H9 (cell line): Measurements from ENCODE around the gene TRPV5. TPM values are rescaled to one million over a fixed set of nuclear protein-coding genes. Genes with fewer than 3 reads are reported as not detected.

ENCODE experiments used
- DNase-seq: peaks from one replicate; pipeline ENCODE4 v3.0.0-alpha.2; 2017
- H2AFZ ChIP-seq: one replicate; pipeline ENCODE4 v1.6.1; 2013; ENCODE audit warnings: mild to moderate bottlenecking, low read length, control low read depth, moderate library complexity
- H2AK5ac ChIP-seq: 2 replicates; pipeline ENCODE4 v1.6.1; 2013; ENCODE audit warnings: low read length, control low read depth, mixed read lengths; ENCODE audit not compliant: insufficient read length
- H2BK120ac ChIP-seq: one replicate; pipeline ENCODE4 v1.6.1; 2013; ENCODE audit warnings: low read depth, mild to moderate bottlenecking, low read length, control low read depth, inconsistent platforms; ENCODE audit not compliant: poor library complexity, severe bottlenecking
- H2BK12ac ChIP-seq: 2 replicates; pipeline ENCODE4 v1.6.1; 2013; ENCODE audit warnings: low read length, control low read depth, mixed read lengths, low read depth; ENCODE audit not compliant: insufficient read length
- H2BK15ac ChIP-seq: 2 replicates; pipeline ENCODE4 v1.6.1; 2013; ENCODE audit warnings: low read depth, low read length, control low read depth
- H2BK20ac ChIP-seq: one replicate; pipeline ENCODE4 v1.6.1; 2013; ENCODE audit warnings: low read depth, mild to moderate bottlenecking, low read length, control low read depth, inconsistent platforms; ENCODE audit not compliant: poor library complexity, severe bottlenecking
- H2BK5ac ChIP-seq: 2 replicates; pipeline ENCODE4 v1.6.1; 2013; ENCODE audit warnings: low read length, control low read depth, mixed read lengths; ENCODE audit not compliant: insufficient read length
- H3K14ac ChIP-seq: 2 replicates; pipeline ENCODE4 v1.6.1; 2013; ENCODE audit warnings: low read length, control low read depth; ENCODE audit not compliant: insufficient read depth
- H3K18ac ChIP-seq: 2 replicates; pipeline ENCODE4 v1.6.1; 2013; ENCODE audit warnings: low read depth, mild to moderate bottlenecking, mixed read lengths, low read length, control low read depth; ENCODE audit not compliant: insufficient read length
- H3K23ac ChIP-seq: 2 replicates; pipeline ENCODE4 v1.6.1; 2013; ENCODE audit warnings: low read length, control low read depth, mixed read lengths, low read depth; ENCODE audit not compliant: insufficient read length
- H3K23me2 ChIP-seq: 2 replicates; pipeline ENCODE4 v1.6.1; 2013; ENCODE audit warnings: low read depth, mild to moderate bottlenecking, mixed read lengths, low read length, control low read depth; ENCODE audit not compliant: insufficient read length, poor library complexity, severe bottlenecking
- H3K27ac ChIP-seq: 2 replicates; pipeline ENCODE4 v1.5.1; 2013; ENCODE audit warnings: low read length, control low read depth, mixed read lengths, low read depth; ENCODE audit not compliant: insufficient read length
- H3K27me3 ChIP-seq: 2 replicates; pipeline ENCODE4 v1.6.1; 2013; ENCODE audit warnings: low read length, control low read depth, inconsistent platforms; ENCODE audit not compliant: insufficient read depth
- H3K4ac ChIP-seq: 2 replicates; pipeline ENCODE4 v1.6.1; 2013; ENCODE audit warnings: low read depth, mild to moderate bottlenecking, control low read depth, inconsistent platforms, low read length, moderate library complexity
- H3K4me1 ChIP-seq: 2 replicates; pipeline ENCODE4 v1.6.1; 2013; ENCODE audit warnings: low read length, control low read depth, inconsistent platforms; ENCODE audit not compliant: insufficient read depth
- H3K4me2 ChIP-seq: 2 replicates; pipeline ENCODE4 v1.6.1; 2013; ENCODE audit warnings: low read length, control low read depth, mixed read lengths; ENCODE audit not compliant: insufficient read length, insufficient read depth
- H3K56ac ChIP-seq: 2 replicates; pipeline ENCODE4 v1.6.1; 2013; ENCODE audit warnings: low read depth, mild to moderate bottlenecking, mixed read lengths, low read length, control low read depth; ENCODE audit not compliant: insufficient read length
- H3K79me1 ChIP-seq: 2 replicates; pipeline ENCODE4 v1.6.1; 2013; ENCODE audit warnings: low read depth, mild to moderate bottlenecking, moderate library complexity, low read length, control low read depth, inconsistent platforms; ENCODE audit not compliant: insufficient read depth, poor library complexity, severe bottlenecking
- H3K79me2 ChIP-seq: 2 replicates; pipeline ENCODE4 v1.6.1; 2013; ENCODE audit warnings: low read length, control low read depth, inconsistent platforms; ENCODE audit not compliant: insufficient read depth
- H3K9ac ChIP-seq: 2 replicates; pipeline ENCODE4 v1.6.1; 2013; ENCODE audit warnings: low read length, control low read depth, mixed read lengths; ENCODE audit not compliant: insufficient read length; ENCODE audit errors: extremely low read depth
- H3K9me3 ChIP-seq: one replicate; pipeline ENCODE4 v1.6.1; 2013; ENCODE audit warnings: low read depth, low read length, inconsistent platforms; ENCODE audit not compliant: control insufficient read depth
- H3T11ph ChIP-seq: one replicate; pipeline ENCODE4 v1.6.1; 2013; ENCODE audit warnings: mild to moderate bottlenecking, low read length, control low read depth, inconsistent platforms
- H4K20me1 ChIP-seq: one replicate; pipeline ENCODE4 v1.6.1; 2013; ENCODE audit not compliant: control insufficient read depth, insufficient read length, insufficient read depth
- H4K5ac ChIP-seq: 2 replicates; pipeline ENCODE4 v1.6.1; 2013; ENCODE audit warnings: low read depth, mild to moderate bottlenecking, mixed read lengths, low read length, control low read depth; ENCODE audit not compliant: insufficient read length
- H4K8ac ChIP-seq: replicated peaks from 2 replicates; pipeline ENCODE4 v1.6.1; 2013; ENCODE audit warnings: low read length, control low read depth, mixed read lengths, low read depth; ENCODE audit not compliant: insufficient read length
- H4K91ac ChIP-seq: 2 replicates; pipeline ENCODE4 v1.6.1; 2013; ENCODE audit warnings: low read depth, mild to moderate bottlenecking, moderate library complexity, mixed read lengths, low read length, control low read depth; ENCODE audit not compliant: insufficient read length
- H3K27ac Mint-ChIP-seq, 3 experiments: 2 replicates in 2 of 3; 3 replicates in 1 of 3; pipeline ENCODE4 v1.8.0; 2020 to 2021; ENCODE audit warnings: mixed read lengths in 3 of 3, mild to moderate bottlenecking in 1 of 3, moderate library complexity in 1 of 3
- H3K27me3 Mint-ChIP-seq: 2 replicates; pipeline ENCODE4 v1.8.0; 2021; ENCODE audit warnings: low read depth, mild to moderate bottlenecking, moderate library complexity, mixed read lengths
- H3K36me3 Mint-ChIP-seq, 3 experiments: 2 replicates in 2 of 3; 3 replicates in 1 of 3; pipeline ENCODE4 v1.8.0; 2020 to 2021; ENCODE audit warnings: low read depth in 3 of 3, mixed read lengths in 3 of 3; ENCODE audit not compliant: insufficient read depth in 1 of 3
- H3K4me1 Mint-ChIP-seq, 2 experiments: 2 replicates each; pipeline ENCODE4 v1.8.0; 2020; ENCODE audit warnings: mixed read lengths in 2 of 2
- H3K4me3 Mint-ChIP-seq, 2 experiments: 2 replicates in 1 of 2; 3 replicates in 1 of 2; pipeline ENCODE4 v1.8.0; 2020 to 2021; ENCODE audit warnings: mild to moderate bottlenecking in 2 of 2, mixed read lengths in 2 of 2, moderate library complexity in 1 of 2
- H3K9me3 Mint-ChIP-seq, 2 experiments: 2 replicates in 1 of 2; 3 replicates in 1 of 2; pipeline ENCODE4 v1.8.0; 2020; ENCODE audit warnings: mild to moderate bottlenecking in 2 of 2, mixed read lengths in 2 of 2, moderate library complexity in 1 of 2
- CTCF ChIP-seq: fragments of 200-600 bp; sonication (generic); conservative IDR thresholded peaks from 3 replicates; pipeline ENCODE4 v1.8.0; 2021; ENCODE audit warnings: antibody characterized with exemption, mild to moderate bottlenecking
- WGBS: extraction: QIAGEN DNeasy Blood & Tissue Kit; methylation state at CpG from one replicate; pipeline ENCODE4 v1.1.7; 2013; ENCODE audit warnings: missing lambda C conversion rate, low lambda C conversion rate, mixed read lengths; ENCODE audit not compliant: insufficient read length; ENCODE audit errors: extremely low coverage; 5-methylcytosine and 5-hydroxymethylcytosine counted together
- total RNA-seq: library from RNA; stranded (reverse); gene quantifications from 2 replicates; pipeline ENCODE4 v1.2.1, GENCODE V29; 2021

The TRPV5 gene
- total RNA-seq, 1 experiment from 2014 or later, result not detected

GRCh38 chr7:142942746-142943145 is 9.2 kb upstream of the TRPV5 start:
- Histone ChIP-seq H2BK20ac (no peak overlapping the region), H3K23ac (no peak overlapping the region), H2BK120ac (no peak overlapping the region), H3K4ac (no peak overlapping the region), H3K27me3 (no peaks in the 10 kb centered on the region), H3K27ac (no peak overlapping the region), H3K18ac (no peak overlapping the region), H4K20me1 (no peaks in the 10 kb centered on the region), H3K4me2 (no peak overlapping the region), H3K4me1 (no peaks in the 10 kb centered on the region), H3K56ac (no peak overlapping the region), H2BK12ac (no peak overlapping the region), H2AK5ac (no peak overlapping the region), H3K79me2 (no peaks in the 10 kb centered on the region), H3K9me3 (no peaks in the 10 kb centered on the region), H3T11ph (no peak overlapping the region), H4K5ac (no peak overlapping the region), H2BK15ac (no peak overlapping the region), H3K23me2 (no peaks in the 10 kb centered on the region), H3K79me1 (no peaks in the 10 kb centered on the region), H2AFZ (no peak overlapping the region), H4K91ac (no peak overlapping the region), H3K14ac (no peak overlapping the region), H3K9ac (no peak overlapping the region), H2BK5ac (no peak overlapping the region), H4K8ac (no peak overlapping the region)
- no peak for TF ChIP-seq CTCF
- Mint-ChIP-seq H3K9me3 (no peaks in the 10 kb centered on the region), H3K4me3 (no peak overlapping the region), H3K27me3 (peaks cover 6% of the 10 kb centered on the region; the same call in 1 of the 2 replicates), H3K27ac (no peak overlapping the region), H3K4me1 (peaks cover 0 to 6% of the 10 kb centered on the region in 2 experiments; a peak in 2 of 4 replicates), H3K36me3 (peaks cover 0 to 3% (median 0%) of the 10 kb centered on the region in 3 experiments; a peak in 2 of 7 replicates)
- no peak for DNase-seq
- WGBS, result no CpG with 5 or more reads among the region's 6 CpGs
